Ectodermal cell (in vitro differentiated cells): ENCODE measurements around the gene NTM. TPM values are rescaled to one million over a fixed set of nuclear protein-coding genes. Genes with fewer than 3 reads are reported as not detected.
"Not testable (repeated sequence)": the region's sequence is repeated elsewhere in the genome, so short reads cannot be mapped to it uniquely, and the experiment has no call there.

Experiments
- H3K27ac ChIP-seq: 2 replicates; pipeline ENCODE4 v1.7.0; 2013; ENCODE audit warnings: mild to moderate bottlenecking, low read depth, low read length; ENCODE audit not compliant: insufficient read depth, poor library complexity, severe bottlenecking
- H3K27me3 ChIP-seq: 2 replicates; pipeline ENCODE4 v1.7.0; 2013; ENCODE audit warnings: mild to moderate bottlenecking, low read length; ENCODE audit not compliant: insufficient read depth, control insufficient read depth, poor library complexity, severe bottlenecking
- H3K36me3 ChIP-seq: one replicate; pipeline ENCODE4 v1.7.0; 2013; ENCODE audit warnings: low read length; ENCODE audit not compliant: control insufficient read depth, insufficient read depth
- H3K4me1 ChIP-seq: one replicate; pipeline ENCODE4 v1.7.0; 2013; ENCODE audit warnings: low read length; ENCODE audit not compliant: control insufficient read depth, insufficient read depth
- H3K4me3 ChIP-seq: 2 replicates; pipeline ENCODE4 v1.7.0; 2013; ENCODE audit warnings: low read depth, low read length, control low read depth; ENCODE audit not compliant: insufficient read depth
- H3K9me3 ChIP-seq: 2 replicates; pipeline ENCODE4 v1.7.0; 2013; ENCODE audit warnings: mild to moderate bottlenecking, low read length, moderate library complexity; ENCODE audit not compliant: control insufficient read depth
- WGBS, 2 experiments: methylation state at CpG; one replicate each; pipeline ENCODE4 v1.1.7; 2013; ENCODE audit warnings: missing lambda C conversion rate in 2 of 2; 5-methylcytosine and 5-hydroxymethylcytosine counted together
- polyA plus RNA-seq, 4 experiments: library from polyadenylated mRNA; stranded (reverse); fragments of 50-300 nt; gene quantifications; one replicate each; pipeline ENCODE4 v1.2.3, GENCODE V29; 2013

NTM gene
- polyA plus RNA-seq (2013, experiment 1 of 4), result 6.0 TPM
- polyA plus RNA-seq (2013, experiment 2 of 4), result 3.7 TPM
- 7.7 TPM for polyA plus RNA-seq (2013, experiment 3 of 4)
- polyA plus RNA-seq (2013, experiment 4 of 4), result 8.6 TPM

- Histone ChIP-seq H3K36me3 (no peaks in the 10 kb centered on the region), H3K4me1 (peaks cover 24% of the 10 kb centered on the region), H3K9me3 (no peaks in the 10 kb centered on the region), H3K4me3 (peak within 1 kb of the TSS; percentile 14), H3K27me3 (peaks cover 12% of the 10 kb centered on the region), H3K27ac (no peak within 1 kb of the TSS)
- 87 to 89% methylated on average over 7 of the region's 7 CpGs for WGBS, 2 experiments
Measured at GRCh38 chr11:131370090-131370751, at the start of gene NTM. Gene NTM (plus strand): TSS chr11:131370615.

GRCh38 chr11:131324921-131325570 lies 45.4 kb upstream of the NTM start:
- H3K27ac ChIP-seq, result no peak overlapping the region
- H3K27me3 ChIP-seq, result no peaks in the 10 kb centered on the region
- H3K4me1 ChIP-seq, result peaks cover 5% of the 10 kb centered on the region
- H3K36me3 ChIP-seq, result no peaks in the 10 kb centered on the region
- H3K9me3 ChIP-seq, result no peaks in the 10 kb centered on the region
- 92 to 95% methylated on average over 11 of the region's 11 CpGs for whole genome bisulfite sequencing, 2 experiments
- H3K4me3 ChIP-seq, result no peak overlapping the region

GRCh38 chr11:131326829-131327228 lies 43.6 kb upstream of the NTM start:
- Histone ChIP-seq H3K9me3 (no peaks in the 10 kb centered on the region), H3K36me3 (no peaks in the 10 kb centered on the region), H3K4me1 (peaks cover 5% of the 10 kb centered on the region), H3K27me3 (no peaks in the 10 kb centered on the region), H3K4me3 (no peak overlapping the region), H3K27ac (no peak overlapping the region)
- WGBS, 2 experiments, result 74 to 83% methylated on average over 4 of the region's 4 CpGs

GRCh38 chr11:131327421-131327820 lies 43.0 kb upstream of the NTM start:
- Histone ChIP-seq H3K4me1 (peaks cover 5% of the 10 kb centered on the region), H3K27me3 (no peaks in the 10 kb centered on the region), H3K36me3 (no peaks in the 10 kb centered on the region), H3K27ac (no peak overlapping the region), H3K9me3 (no peaks in the 10 kb centered on the region), H3K4me3 (no peak overlapping the region)
- WGBS, 2 experiments, result 91% methylated on average over 5 of the region's 5 CpGs

GRCh38 chr11:131328843-131329242 lies 41.6 kb upstream of the NTM start:
- Histone ChIP-seq H3K27me3 (no peaks in the 10 kb centered on the region), H3K36me3 (no peaks in the 10 kb centered on the region), H3K9me3 (no peaks in the 10 kb centered on the region), H3K4me3 (no peak overlapping the region), H3K27ac (no peak overlapping the region), H3K4me1 (no peaks in the 10 kb centered on the region)
- 90 to 96% methylated on average over 3 of the region's 3 CpGs for WGBS, 2 experiments

- Histone ChIP-seq H3K27me3 (no peaks in the 10 kb centered on the region), H3K27ac (no peak overlapping the region), H3K9me3 (no peaks in the 10 kb centered on the region), H3K36me3 (no peaks in the 10 kb centered on the region), H3K4me3 (no peak overlapping the region), H3K4me1 (no peaks in the 10 kb centered on the region)
- WGBS, 2 experiments, result 91 to 94% methylated on average over 7 of the region's 7 CpGs
Measured at GRCh38 chr11:131331010-131331409, 39.4 kb upstream of the NTM start.

GRCh38 chr11:131331546-131331945 lies 38.9 kb upstream of the NTM start:
- no peaks in the 10 kb centered on the region for H3K9me3 ChIP-seq
- H3K4me3 ChIP-seq, result no peak overlapping the region
- no peak overlapping the region for H3K27ac ChIP-seq
- 90 to 94% methylated on average over 5 of the region's 5 CpGs for WGBS, 2 experiments
- H3K4me1 ChIP-seq, result no peaks in the 10 kb centered on the region
- no peaks in the 10 kb centered on the region for H3K36me3 ChIP-seq
- H3K27me3 ChIP-seq, result no peaks in the 10 kb centered on the region

- H3K4me3 ChIP-seq, result no peak overlapping the region
Measured at GRCh38 chr11:131334601-131335000, 35.8 kb upstream of the NTM start.

GRCh38 chr11:131341900-131342299 lies 28.5 kb upstream of the NTM start:
- 99 to 100% methylated on average over 2 of the region's 5 CpGs for WGBS, 2 experiments
- H3K36me3 ChIP-seq, H3K4me1 ChIP-seq, H3K4me3 ChIP-seq, H3K27ac ChIP-seq, H3K9me3 ChIP-seq, H3K27me3 ChIP-seq: not testable (repeated sequence)

More at GRCh38 chr11:131334601-131335000, 35.8 kb upstream of the NTM start:
- H3K36me3 ChIP-seq, result no peaks in the 10 kb centered on the region
- no peaks in the 10 kb centered on the region for H3K9me3 ChIP-seq
- no peaks in the 10 kb centered on the region for H3K27me3 ChIP-seq
- H3K4me1 ChIP-seq, result no peaks in the 10 kb centered on the region
- no peak overlapping the region for H3K27ac ChIP-seq

- H3K27me3 ChIP-seq, H3K27ac ChIP-seq, H3K4me3 ChIP-seq, H3K9me3 ChIP-seq, H3K36me3 ChIP-seq, H3K4me1 ChIP-seq: not testable (repeated sequence)
- 93 to 99% methylated on average over 3 of the region's 6 CpGs for WGBS, 2 experiments
Measured at GRCh38 chr11:131342442-131342841, 28.0 kb upstream of the NTM start.
